NCI-H82 treated with DMSO at 0.1 percent for 48 hours (cell line): ENCODE data around the gene RCBTB2.

Experiments used
- DNase-seq: peaks from one replicate; lab custom pipeline; 2025; ENCODE audit not compliant: unreplicated experiment; lab: John Stamatoyannopoulos, UW

Gene RCBTB2

GRCh38 chr13:48564056-48564455, 31.2 kb upstream of the RCBTB2 start:
- DNase-seq = no peak

GRCh38 chr13:48563626-48564025, 30.7 kb upstream of the RCBTB2 start:
- no peak for DNase-seq

- DNase-seq = no peak
These were observed 29.6 kb upstream of the RCBTB2 start for GRCh38 chr13:48562296-48563066.

- DNase-seq = no peak
These were observed 28.8 kb upstream of the RCBTB2 start for GRCh38 chr13:48561466-48562235.

GRCh38 chr13:48560657-48561337, 27.9 kb upstream of the RCBTB2 start:
- DNase-seq = no peak

GRCh38 chr13:48559638-48560320, 26.9 kb upstream of the RCBTB2 start:
- DNase-seq = no peak

- DNase-seq = no peak
These were observed 23.9 kb upstream of the RCBTB2 start for GRCh38 chr13:48556817-48557216.

GRCh38 chr13:48555441-48555840, 22.6 kb upstream of the RCBTB2 start:
- no peak for DNase-seq

GRCh38 chr13:48551329-48551728, 18.4 kb upstream of the RCBTB2 start:
- no peak for DNase-seq

- no peak for DNase-seq
These were observed 16.8 kb upstream of the RCBTB2 start for GRCh38 chr13:48549658-48550057.

- no peak for DNase-seq
These were observed 14.8 kb upstream of the RCBTB2 start for GRCh38 chr13:48547663-48548092.

GRCh38 chr13:48545608-48546007, 12.7 kb upstream of the RCBTB2 start:
- no peak for DNase-seq

- peak; percentile 29 for DNase-seq
These were observed 9.9 kb upstream of the RCBTB2 start for GRCh38 chr13:48542581-48543341.

GRCh38 chr13:48542138-48542537, 9.3 kb upstream of the RCBTB2 start:
- no peak for DNase-seq

GRCh38 chr13:48539550-48539949, 6.7 kb upstream of the RCBTB2 start:
- DNase-seq = no peak

GRCh38 chr13:48536621-48537250, 3.9 kb upstream of the RCBTB2 start:
- no peak for DNase-seq

- DNase-seq = no peak
These were observed 2.9 kb upstream of the RCBTB2 start for GRCh38 chr13:48535766-48536165.

GRCh38 chr13:48534911-48535501, 2.1 kb upstream of the RCBTB2 start:
- DNase-seq = no peak

GRCh38 chr13:48533961-48534600, 1.2 kb upstream of the RCBTB2 start:
- peak; percentile 98 for DNase-seq
